Muscle layer of colon (tissue), 2 donors: Measurements from ENCODE around the gene TUBB.
A peak's percentile ranks its signal among the peaks of the same experiment; 100 is the strongest.

Experiments
- H3K27ac ChIP-seq: one replicate; pipeline ENCODE4 v1.7.0; 2013; ENCODE audit warnings: low read depth, mild to moderate bottlenecking, low read length, moderate library complexity
- H3K27me3 ChIP-seq, 2 donors: one replicate each; pipeline ENCODE4 v1.7.0; 2013; ENCODE audit warnings: low read length in 2 of 2, mild to moderate bottlenecking in 2 of 2; ENCODE audit not compliant: insufficient read depth in 2 of 2, control insufficient read depth in 1 of 2
- H3K36me3 ChIP-seq: one replicate; pipeline ENCODE4 v1.7.0; 2013; ENCODE audit warnings: mild to moderate bottlenecking, low read length; ENCODE audit not compliant: insufficient read depth
- H3K4me1 ChIP-seq: one replicate; pipeline ENCODE4 v1.7.0; 2013; ENCODE audit warnings: mild to moderate bottlenecking, low read length; ENCODE audit not compliant: insufficient read depth
- H3K4me3 ChIP-seq, 2 donors: one replicate each; pipeline ENCODE4 v1.7.0; 2013; ENCODE audit warnings: low read length in 2 of 2, low read depth in 1 of 2, mild to moderate bottlenecking in 1 of 2, moderate library complexity in 1 of 2
- H3K9ac ChIP-seq: one replicate; pipeline ENCODE4 v1.7.0; 2013; ENCODE audit warnings: low read length
- H3K9me3 ChIP-seq: one replicate; pipeline ENCODE4 v1.7.0; 2013; ENCODE audit warnings: mild to moderate bottlenecking, low read length
- donor health status: abdominal sarcoma.
- donor health status: Adenocarcinoma of cecum.

The TUBB gene

GRCh38 chr6:30719791-30720737 is at the start of gene TUBB:
Gene TUBB (plus strand): TSS chr6:30720352. CDS start chr6:30720507, 155 bp downstream.
- H3K36me3 ChIP-seq: peaks cover 23% of the 10 kb centered on the region
- H3K9me3 ChIP-seq: no peaks in the 10 kb centered on the region
- H3K27me3 ChIP-seq: no peaks in the 10 kb centered on the region
- H3K27ac ChIP-seq: peak within 1 kb of the TSS; percentile 81
- H3K4me1 ChIP-seq: peaks cover 24% of the 10 kb centered on the region
- H3K4me3 ChIP-seq: peak within 1 kb of the TSS; percentile 80 to 96
- peak within 1 kb of the TSS; percentile 98 for H3K9ac ChIP-seq

DNA sequence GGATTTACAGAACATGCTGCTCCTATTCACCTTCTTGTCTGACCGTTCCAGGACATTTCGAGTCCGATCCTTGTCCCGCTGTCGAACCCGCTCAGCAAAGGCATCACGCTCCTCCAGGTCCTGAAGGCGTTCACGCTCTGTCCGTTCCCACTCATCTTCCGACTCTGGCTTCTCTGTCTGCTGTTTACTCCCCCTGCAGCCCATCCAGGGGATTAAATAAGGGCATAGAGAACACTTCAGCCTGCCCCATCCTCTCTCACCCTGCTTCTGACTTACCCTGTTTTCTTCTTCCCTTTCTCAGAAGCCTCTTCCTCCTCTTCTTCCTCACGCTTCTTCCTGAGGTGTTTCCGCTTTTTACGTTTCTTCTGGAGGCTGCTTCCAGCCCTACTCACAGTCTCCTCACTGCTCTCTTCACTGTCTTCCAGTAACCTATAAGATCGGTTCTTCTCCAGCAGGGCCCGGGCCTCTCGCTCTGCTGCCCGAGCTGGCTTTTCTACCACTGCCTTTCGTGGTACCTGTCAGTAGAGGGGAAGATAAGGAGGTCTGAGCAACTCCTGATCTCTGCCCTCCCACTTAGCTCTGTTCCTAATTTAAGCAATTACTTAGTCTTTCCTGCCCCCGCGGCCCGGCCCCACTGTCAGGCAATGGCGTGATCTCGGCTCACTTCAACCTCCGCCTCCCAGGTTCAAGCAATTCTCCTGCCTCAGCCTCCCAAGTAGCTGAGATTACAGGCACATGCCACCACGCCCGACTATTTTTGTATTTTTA is 49.2 kb upstream of the TUBB start:
- no peak overlapping the region for H3K27ac ChIP-seq
- H3K9ac ChIP-seq: no peak overlapping the region
- no peaks in the 10 kb centered on the region for H3K9me3 ChIP-seq
- H3K4me1 ChIP-seq: peaks cover 15% of the 10 kb centered on the region
- H3K36me3 ChIP-seq: peaks cover 28% of the 10 kb centered on the region
- no peaks in the 10 kb centered on the region for H3K27me3 ChIP-seq
- no peak overlapping the region for H3K4me3 ChIP-seq

GRCh38 chr6:30672445-30673253 is 47.5 kb upstream of the TUBB start, which contains the start of gene DHX16:
Gene DHX16 (minus strand): TSS chr6:30673006. CDS start chr6:30672841, 165 bp downstream.
- peaks cover 36% of the 10 kb centered on the region for H3K36me3 ChIP-seq

DNA sequence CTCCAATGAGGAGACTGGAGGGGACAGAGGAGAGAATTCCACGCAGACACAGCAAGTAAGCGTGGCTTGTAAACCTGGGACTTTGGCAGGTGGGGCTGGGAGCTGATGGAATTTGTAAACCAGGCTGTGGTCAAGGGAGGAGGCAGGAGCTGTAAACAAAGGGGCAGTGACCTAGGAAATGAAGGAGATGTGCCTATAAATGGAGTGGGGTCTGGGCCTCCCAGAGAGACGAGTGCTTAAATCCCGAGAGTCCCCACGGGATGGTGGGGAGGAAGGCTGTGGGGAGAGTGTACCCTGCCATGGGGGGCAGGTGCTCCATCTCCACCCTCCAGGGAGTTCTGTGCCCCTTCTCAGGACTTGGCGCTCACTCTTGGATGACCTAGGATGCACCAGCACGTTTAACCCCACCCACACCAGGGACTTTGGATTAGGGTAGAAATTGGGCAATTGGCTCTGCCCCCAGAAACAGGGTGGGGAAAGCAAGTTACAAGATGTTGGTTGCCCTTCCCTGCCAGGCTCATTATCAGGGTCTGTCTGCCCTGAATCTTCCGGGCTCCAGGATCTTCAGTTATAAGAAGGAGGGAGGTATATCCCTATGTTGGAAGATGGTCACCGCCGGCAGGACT is 43.4 kb upstream of the TUBB start:
- H3K27me3 ChIP-seq: no peaks in the 10 kb centered on the region
- H3K9ac ChIP-seq: no peak overlapping the region
- H3K36me3 ChIP-seq: peaks cover 42% of the 10 kb centered on the region
- no peak overlapping the region for H3K4me3 ChIP-seq
- H3K9me3 ChIP-seq: no peaks in the 10 kb centered on the region
- peaks cover 29% of the 10 kb centered on the region for H3K4me1 ChIP-seq
- no peak overlapping the region for H3K27ac ChIP-seq

More at GRCh38 chr6:30672445-30673253, 47.5 kb upstream of the TUBB start, which contains the start of gene DHX16:
- Histone ChIP-seq H3K9ac (peak within 1 kb of the TSS; percentile 90), H3K27me3 (no peaks in the 10 kb centered on the region), H3K9me3 (no peaks in the 10 kb centered on the region), H3K27ac (peak within 1 kb of the TSS; percentile 94), H3K4me3 (peak within 1 kb of the TSS; percentile 88 to 99), H3K4me1 (peaks cover 15% of the 10 kb centered on the region)

GRCh38 chr6:30678964-30679726 is 41.0 kb upstream of the TUBB start:
- Histone ChIP-seq H3K4me3 (peak overlapping the region in 1 of 2 donors; percentile 43), H3K9ac (peak overlapping the region; percentile 57)

GRCh38 chr6:30679765-30680535 is 40.2 kb upstream of the TUBB start:
- Histone ChIP-seq H3K4me3 (peak overlapping the region in 1 of 2 donors; percentile 43), H3K9ac (peak overlapping the region; percentile 57), H3K4me1 (peaks cover 44% of the 10 kb centered on the region), H3K27ac (peak overlapping the region; percentile 100), H3K9me3 (no peaks in the 10 kb centered on the region), H3K36me3 (peaks cover 45% of the 10 kb centered on the region), H3K27me3 (no peaks in the 10 kb centered on the region)

More at GRCh38 chr6:30678964-30679726, 41.0 kb upstream of the TUBB start:
- H3K4me1 ChIP-seq: peaks cover 44% of the 10 kb centered on the region
- peaks cover 45% of the 10 kb centered on the region for H3K36me3 ChIP-seq
- H3K27ac ChIP-seq: peak overlapping the region; percentile 100
- H3K9me3 ChIP-seq: no peaks in the 10 kb centered on the region
- no peaks in the 10 kb centered on the region for H3K27me3 ChIP-seq

GRCh38 chr6:30681766-30682142 is 38.4 kb upstream of the TUBB start:
- H3K9me3 ChIP-seq: no peaks in the 10 kb centered on the region
- H3K27ac ChIP-seq: peak overlapping the region; percentile 100
- peak overlapping the region; percentile 35 to 99 for H3K4me3 ChIP-seq
- H3K36me3 ChIP-seq: peaks cover 34% of the 10 kb centered on the region
- peaks cover 44% of the 10 kb centered on the region for H3K4me1 ChIP-seq
- no peaks in the 10 kb centered on the region for H3K27me3 ChIP-seq
- peak overlapping the region; percentile 98 for H3K9ac ChIP-seq

DNA sequence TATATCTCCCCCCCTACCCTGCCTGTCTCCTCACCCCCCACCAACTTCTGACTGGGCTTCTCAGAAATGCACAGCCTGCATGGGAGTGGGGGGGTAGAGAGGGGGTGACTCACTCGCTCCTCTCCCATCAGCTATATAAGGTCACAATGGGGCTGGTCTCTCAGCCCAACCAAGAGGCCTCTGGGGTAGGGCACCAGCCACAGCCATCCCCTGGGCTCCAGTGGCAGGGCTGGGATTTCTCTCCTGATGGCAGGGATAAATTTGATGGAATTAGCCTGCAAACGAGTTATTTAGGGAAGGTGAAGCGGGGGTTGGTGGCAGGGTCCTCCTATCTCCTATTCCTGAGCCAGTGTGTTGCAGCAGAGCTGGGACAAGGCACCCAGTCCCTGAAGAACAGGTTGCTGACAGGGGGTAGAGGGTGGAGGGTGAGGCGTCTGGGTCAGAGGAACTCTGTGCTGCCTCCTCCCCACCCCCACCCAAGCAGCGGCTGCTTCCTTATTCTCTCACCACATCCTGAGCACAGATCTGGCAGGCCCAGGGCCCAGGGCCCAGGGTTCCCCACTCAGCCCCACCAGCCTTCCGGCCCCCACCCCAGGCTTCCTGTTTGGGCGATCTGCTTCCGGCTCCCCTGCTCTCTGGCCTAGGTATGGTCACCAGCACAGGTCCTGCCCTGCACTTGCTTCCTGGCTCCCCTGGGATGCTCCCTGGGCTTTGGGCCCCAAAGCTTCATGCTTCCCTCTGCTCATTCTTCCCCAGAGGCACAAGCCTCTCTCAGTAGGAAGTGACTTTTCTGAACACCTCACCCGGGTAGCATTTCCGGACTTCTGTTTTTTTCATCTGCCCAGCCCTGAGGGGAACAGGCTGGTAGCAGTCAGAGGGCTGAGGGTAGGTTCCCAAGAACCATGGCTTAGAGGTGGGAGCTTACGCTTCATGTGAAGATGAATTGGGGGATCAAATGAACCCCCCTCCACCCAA is 37.7 kb upstream of the TUBB start:
- Histone ChIP-seq H3K27ac (peak overlapping the region; percentile 100), H3K9me3 (no peaks in the 10 kb centered on the region), H3K36me3 (peaks cover 27% of the 10 kb centered on the region), H3K4me3 (peak overlapping the region; percentile 88 to 99), H3K27me3 (no peaks in the 10 kb centered on the region), H3K4me1 (peaks cover 44% of the 10 kb centered on the region), H3K9ac (peak overlapping the region; percentile 98)
